GM19452 (cell line): ENCODE data around the gene HOXB4.

Source experiments
- ATAC-seq: cut with Tn5 transposase; IDR thresholded peaks from one replicate; pipeline ENCODE4 v1.9.1; 2021; ENCODE audit not compliant: unreplicated experiment

Gene HOXB4

DNA sequence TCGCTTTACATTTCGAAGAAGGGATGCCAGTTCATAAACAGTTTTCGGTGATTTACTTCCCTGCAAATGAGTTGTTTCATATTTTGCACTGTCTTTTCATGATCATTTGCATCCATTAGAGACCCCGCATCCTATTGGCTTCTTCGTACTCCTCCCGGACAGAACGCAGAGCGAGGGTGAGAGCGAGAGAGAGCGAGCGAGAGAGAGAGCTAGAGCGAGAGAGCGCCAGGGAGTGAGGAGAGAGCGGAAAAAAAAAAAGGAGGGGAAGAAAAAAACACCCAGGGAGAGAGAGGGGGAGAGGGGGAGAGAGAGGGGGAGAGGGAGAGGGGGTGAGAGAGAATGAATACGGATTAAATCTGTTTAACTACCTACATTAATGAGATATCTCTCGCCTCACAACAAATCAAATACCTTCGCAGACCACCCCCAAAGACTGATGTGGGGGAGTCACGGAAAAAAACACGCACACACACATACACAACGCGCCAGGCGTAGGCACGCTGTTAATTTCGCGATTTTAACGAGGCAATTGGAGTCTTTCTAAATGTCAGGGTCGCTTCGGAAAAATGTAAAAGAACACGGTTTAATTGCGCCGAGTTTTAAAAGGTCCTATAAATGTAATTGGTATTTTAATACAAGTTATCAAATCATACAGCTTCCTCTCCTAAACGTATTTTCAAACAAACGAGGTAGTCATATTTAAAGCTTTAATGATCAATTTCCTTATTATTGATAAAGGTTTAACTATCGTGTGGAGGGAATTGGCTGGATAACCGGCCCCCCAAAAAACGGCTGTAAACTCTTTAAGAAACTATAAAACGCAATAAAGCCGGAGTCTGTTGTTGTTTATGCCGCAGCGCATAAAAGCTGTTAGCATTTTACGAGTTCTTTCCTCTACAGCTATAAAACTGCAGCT is 37.2 kb upstream of the HOXB4 start, which contains the start of gene HOXB8:
HOXB8 (minus strand) TSS at position 246 of the 916 bp plus-strand sequence. CDS start 588 bp downstream, outside the sequence.
- ATAC-seq, result no peak

DNA sequence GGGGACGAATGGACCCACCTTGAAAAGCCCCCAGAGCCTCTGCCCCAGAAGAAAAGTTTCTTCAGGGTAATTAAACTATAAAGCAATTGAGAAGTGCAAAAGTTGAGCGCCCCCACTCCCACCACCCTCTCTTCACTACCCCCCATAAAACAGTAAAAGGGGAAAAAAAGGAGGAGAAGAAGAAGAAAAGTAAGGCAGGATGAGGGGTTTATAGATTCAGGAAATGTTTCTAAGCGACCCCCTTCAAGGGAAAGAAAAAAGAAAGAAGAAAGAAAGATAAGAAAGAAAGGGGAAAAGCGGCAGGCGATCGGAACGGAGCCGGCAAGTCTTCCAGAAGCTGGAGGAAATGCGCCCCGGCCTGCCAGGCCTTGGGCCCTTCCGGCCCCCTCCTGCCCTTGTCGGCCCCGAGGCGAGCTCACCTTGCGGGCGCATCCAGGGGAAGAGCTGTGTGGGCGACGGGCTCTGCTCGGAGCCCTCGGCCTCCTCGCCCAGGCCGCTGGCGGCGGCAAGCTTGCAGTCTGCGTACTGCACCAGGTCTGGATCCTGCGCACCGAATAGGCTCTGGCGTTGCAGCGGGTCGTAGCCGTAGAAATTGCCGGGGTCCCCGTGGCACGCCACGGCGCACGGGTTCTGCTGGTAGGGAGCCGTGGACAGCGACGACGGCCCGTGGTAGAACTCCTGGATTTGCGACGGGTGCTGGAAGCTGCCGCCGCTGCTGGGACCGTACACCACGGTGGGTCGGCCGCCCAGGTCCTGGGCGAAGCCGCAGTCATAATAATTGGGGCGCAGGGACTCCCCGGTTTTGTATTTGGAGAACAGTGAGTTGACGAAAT is 35.9 kb upstream of the HOXB4 start:
- no peak for ATAC-seq

DNA sequence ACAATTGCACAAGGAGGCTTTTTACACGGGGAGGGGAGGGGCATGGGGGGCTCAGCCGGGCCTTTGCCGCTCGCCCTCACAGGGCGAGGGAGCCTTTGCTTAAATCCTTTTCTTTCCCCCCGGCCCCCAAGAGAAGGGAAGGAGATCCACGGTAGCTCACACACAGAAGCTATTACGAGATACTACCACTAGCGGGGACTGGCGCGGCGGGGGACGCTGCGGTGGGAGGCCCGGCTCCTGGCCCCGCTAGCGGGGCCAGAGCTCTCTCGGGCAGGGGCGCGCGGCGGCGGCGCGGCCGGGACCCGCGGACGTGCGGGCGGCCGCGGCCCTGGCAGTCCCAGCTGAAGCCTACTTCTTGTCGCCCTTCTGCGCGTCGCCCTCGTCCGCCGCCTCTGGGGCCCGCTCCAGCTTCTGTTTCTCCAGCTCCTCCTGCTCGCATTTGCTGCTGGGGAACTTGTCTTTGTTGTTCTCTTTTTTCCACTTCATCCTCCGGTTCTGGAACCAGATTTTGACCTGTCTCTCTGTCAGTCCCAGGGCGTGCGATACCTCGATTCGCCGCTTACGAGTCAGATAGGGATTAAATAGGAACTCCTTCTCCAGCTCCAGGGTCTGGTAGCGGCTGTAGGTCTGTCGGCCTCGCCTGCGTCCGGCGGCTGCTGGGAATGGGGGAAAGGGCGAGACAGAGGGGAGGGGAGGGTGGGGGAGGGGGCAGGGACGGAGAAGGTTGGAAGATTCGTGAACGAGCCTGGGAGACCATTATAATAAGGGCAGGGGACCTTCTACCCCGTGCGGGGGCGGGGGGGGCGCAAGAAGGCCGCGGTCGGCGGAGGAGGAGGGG is 34.9 kb upstream of the HOXB4 start:
- no peak for ATAC-seq

DNA sequence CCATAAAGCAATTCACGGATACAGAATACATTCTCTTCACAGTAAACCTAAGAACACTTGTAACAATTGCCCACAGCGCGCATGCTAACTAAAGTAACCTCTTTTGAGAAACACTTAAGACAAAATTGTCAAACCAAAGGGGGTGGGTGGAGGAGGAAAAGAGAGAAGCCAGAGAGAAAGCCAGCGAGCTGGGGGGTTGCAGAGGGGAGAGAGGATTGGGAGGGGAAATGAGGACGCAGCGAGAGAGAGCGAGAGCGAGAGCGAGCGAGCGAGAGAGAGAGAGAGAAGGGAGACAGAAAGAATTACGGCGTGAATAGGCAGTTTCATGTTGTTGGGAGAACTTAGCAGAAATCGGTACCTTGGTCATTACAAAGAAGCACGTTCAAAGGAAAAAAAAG is 34.3 kb upstream of the HOXB4 start:
- ATAC-seq, result no peak

DNA sequence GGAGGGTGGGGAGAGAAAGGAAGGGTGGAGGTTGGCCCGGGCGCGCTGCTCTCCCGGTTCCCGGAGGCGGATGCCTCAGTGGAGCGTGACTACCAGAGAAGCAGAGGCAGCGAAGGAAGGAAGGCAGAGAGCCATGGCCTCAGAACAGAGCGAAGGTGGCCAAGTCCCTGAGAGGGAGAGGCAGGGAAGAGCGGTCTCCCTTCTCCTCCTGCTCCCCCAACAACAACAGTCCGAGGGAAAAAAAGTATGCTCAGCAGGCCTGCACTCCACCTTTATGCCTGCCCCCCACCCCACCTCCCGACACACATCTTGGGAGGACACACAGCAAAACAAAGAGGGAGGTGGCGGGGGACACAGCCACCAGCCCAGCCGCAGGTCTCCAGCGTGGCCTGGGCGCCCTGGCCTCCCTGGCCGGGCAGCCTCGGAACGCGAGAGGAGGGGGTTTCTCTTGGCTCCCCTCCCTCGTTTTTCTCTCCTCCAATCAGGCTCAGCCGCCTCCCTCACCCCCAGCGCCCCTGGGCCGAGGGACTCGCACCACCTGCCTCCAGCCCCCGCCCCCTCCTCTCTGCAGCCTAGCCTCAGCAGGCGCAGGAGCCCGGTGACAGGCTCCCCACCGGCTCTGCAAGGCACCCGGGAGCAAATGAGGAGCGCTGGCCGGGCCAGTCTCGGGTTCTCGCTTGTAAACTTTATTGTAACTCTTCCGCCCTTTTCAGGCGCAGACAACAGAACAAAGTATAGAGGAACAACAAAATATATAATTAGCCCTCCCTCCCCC is 33.7 kb upstream of the HOXB4 start:
- no peak for ATAC-seq

DNA sequence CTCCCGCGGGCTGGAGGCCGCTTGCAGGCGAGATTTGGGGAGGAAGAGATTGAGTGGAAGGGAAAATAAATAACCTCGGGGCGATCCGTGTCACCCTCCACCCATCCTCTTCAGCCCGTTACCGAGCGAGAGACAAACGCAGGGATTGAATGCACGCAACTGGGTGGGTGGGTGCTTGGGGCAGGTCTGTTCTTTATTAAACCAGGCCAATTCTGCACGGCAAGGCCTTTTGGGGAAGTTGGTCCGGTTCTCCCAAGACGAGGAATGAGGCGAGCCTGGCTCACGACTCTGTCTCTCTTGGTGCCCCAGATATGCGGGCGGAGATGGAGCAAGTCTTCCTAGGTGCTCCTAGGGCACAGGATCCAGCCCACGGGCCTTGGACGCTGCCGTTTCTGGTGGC is 33.1 kb upstream of the HOXB4 start:
- no peak for ATAC-seq

DNA sequence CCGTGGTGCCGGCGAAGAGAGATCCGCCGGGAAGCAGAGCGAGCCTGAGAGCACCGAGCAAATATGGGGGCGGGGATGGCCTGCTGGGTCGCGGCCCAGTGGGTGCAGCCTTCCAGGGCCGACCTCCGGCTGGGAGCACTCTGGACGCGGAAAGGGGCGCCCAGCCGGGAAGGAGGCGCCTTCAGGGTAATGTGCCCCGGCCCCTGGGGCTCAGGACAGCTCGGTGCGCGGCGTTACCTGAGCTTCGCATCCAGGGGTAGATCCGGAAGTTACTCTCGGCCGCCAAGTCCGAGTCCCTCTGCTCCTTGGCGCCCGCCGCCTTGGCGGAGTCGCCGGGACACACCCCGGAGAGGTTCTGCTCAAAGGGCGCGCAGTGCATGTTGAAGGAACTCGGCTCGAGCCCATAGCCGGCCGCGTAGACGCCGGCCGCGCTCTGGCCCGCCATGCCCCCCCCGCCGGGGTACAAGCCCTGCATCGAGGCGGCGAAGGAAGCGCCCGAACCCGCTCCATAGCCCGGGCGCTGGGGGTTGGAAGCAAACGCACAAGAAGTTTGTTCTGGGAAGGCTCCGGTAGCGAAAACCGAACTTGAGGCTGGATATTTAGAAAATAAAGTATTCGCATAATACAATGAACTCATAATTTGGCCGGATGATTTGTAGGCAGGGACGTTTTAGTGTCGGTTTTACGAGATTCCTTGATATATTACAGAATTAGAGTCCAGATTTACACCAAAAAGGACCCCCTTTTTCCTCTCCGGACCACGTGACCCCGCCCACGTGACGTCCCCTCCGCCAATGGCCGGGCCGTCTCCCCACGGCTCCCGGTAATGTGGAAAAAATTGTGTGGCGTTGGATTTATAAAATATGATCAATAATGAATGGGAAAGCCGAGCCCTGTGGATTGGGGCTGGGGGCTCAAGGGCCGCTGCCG is 32.4 kb upstream of the HOXB4 start, which contains the start of gene HOXB7:
HOXB7 (minus strand) TSS at position 736 of the 930 bp plus-strand sequence; CDS start at position 637, 99 bp downstream.
- no peak for ATAC-seq

DNA sequence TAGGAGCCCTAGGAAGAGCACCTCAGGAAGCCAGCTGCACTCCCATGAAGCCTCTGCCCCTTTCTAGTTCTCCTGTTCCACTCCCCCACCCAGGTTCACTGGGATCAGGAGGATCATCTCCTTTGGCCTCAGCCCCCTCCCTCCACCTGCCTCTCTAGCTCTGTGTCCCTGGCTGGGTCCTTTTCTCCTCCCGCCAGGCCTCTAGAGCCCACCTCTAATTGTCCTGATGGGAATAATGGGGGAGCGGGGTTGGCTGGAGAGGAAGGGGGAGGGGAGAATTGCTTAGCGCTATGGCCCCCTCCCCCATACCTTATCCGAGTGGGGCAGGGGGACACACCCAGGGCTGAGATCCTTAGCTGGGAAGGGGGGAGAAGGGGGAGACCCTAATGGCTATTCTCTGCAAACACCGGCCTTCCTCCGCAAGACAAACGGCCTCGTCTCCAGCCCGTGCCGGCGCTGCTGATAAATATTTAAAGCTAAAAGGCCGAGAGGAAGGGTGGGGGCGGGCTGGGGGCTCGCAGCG is 31.7 kb upstream of the HOXB4 start:
- no peak for ATAC-seq

DNA sequence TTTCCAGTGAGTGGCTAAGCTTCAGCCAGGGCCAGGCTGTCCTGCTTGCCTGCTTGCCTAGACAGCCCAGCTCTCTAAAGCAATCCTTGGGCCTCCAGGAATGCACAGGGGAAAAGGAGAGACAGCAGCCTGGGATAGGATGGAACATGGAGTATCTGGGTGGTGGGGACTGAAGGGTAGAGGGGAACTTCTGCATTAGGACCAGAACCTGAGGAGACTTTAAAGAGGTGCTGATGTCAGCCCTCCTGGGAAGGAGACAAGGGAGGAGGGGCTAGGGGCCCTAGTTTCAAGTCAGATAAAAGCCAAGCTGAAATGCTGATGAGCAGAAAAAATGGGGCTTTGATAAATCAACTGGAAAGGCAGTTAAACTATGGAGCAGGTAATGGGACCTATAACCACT is 30.9 kb upstream of the HOXB4 start:
- ATAC-seq, result no peak

DNA sequence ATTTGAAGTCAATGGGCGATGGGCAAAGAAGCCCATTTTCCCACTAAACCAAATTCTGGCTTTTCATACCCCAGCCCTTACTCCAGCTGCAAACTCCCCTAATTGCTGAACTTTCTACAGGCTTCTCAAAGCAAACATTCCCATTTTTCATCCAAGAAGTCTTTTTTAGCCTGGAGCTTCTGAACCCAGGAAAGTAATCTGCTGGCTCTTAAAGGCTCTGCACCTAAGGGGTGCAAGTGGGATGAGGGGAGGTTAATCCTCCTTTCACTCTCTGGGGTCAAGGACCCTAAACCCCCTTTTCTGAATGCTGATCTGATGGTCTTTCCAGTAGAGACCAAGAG is 30.3 kb upstream of the HOXB4 start:
- ATAC-seq, result no peak

DNA sequence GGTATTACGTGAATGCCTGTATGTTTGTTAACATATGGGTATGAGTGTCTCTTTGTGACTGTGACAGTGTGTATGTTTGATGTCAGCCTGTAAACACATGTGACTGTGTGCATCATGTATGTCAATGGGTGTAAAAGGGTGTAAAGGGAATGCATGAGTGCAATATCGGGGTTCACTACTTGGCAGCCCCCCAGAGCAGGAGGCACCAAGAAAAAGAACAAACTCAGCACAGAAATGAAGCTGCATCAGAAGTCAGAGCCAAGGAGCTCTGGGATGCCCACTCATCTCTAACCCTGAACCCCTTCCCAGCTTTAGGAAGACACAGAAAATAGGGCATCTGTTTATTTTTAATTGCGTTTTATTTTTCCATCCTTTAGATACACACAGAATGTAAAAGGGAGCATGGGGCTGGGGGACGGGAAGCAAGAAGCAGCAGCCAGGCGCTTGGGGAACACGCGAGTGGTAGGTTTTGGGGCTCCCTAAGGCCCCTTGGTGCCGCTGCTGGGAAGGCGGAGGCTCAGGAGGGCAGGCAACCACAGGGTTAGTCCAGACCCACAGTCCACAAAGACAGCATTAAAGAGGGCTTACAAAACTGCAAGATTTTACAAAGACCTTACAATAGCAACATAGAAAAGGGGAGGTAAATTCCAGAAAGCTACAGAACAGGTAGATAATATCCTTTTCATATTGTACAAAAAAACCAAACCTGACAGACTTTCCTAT is 28.9 kb upstream of the HOXB4 start:
- ATAC-seq, result no peak

DNA sequence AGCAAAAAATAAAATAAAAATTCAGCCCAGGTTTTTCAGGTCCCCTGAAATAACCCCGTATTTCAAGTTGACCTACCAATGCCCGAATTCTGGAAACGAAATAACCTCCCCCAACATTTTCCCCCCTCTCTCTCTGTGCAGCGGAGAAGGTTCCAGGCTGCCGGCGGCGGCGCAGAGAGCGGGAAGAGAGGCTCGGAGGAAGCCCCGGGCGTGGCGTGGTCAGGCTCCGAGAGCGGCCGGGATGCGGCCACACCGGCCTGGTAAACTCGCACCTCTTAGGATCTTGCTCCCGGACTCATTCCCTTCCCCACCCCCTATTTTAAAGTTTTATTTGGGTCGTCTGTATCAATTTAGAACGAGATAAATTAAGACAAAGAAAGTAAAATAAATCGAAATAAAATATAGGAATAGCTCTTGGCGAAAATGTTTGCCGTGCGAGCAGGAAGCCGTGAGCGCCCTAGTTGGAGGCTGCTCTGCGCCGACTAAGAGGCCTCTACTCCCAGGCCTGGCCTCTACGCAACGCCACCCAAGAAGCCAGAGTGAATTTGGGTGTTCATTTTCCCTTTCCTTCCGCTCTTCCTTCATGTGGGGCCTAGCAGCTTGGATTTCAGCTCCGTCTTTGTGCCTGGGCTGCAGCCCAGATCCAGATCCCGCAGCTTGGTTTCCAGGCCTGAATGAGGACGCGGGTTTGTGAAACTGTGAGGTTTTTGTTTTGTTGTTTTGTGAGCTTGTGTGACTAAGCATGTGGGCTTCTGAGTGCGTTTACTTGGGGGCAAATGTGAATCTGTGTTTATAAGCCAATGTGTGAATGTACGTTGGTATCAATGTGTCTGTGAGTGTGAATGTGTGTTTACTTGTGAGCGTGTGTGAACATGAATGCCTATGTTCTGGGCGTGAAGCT is 28.1 kb upstream of the HOXB4 start:
- ATAC-seq, result no peak

DNA sequence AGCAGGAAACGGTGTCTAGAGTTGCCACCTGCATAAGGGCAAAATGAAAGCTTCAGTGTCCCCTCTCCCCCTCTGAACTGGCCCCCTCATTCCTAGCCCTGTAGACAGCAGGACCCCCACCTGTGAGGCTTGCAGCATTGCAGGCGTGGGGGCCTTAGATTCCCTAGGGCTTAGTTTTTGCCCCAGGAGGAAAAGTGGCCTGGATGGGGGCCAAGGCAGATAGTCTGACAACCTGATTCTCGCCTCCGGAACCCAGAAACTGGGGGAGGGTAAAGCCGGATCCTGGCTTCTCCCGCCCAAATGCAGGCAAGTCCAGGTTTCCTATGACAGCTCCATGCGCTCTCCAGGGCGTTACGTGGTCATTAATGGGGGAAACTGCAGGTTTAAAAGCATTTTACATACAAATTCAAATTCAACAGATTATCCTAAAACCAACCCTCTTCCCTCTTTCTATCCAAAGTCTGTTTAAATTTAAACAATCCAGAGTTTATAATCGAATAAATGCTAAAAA is 27.3 kb upstream of the HOXB4 start:
- no peak for ATAC-seq

DNA sequence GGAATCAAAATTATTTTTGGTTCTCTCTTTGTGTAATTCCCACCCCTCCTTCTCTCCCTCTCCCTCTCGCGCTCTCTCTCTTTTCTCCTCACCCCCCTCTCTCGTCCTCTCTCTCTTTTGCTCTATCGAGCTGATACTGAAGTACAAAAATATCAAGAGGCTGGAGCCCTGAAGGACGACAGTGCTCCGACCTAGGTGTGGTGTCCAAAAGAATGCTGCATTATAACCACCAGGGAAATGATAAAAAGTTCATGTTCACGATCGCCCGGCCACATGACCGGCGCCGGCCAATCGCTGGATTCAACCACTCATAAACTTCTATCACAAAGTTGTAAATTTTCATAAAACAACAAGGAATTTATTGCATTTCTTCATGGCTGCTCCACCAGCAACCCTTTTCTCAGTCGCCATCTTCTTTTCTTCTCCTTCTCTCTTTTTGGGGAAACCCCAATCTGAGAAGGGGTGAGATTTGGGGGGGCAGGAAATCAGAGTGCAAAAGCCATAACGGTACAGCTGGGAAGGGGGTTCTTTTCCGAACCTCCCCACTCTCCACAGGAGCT is 26.7 kb upstream of the HOXB4 start, which contains the start of gene HOXB6:
HOXB6 (minus strand) TSS at position 217 of the 560 bp plus-strand sequence. CDS start 6,836 bp downstream, outside the sequence.
- ATAC-seq, result no peak

DNA sequence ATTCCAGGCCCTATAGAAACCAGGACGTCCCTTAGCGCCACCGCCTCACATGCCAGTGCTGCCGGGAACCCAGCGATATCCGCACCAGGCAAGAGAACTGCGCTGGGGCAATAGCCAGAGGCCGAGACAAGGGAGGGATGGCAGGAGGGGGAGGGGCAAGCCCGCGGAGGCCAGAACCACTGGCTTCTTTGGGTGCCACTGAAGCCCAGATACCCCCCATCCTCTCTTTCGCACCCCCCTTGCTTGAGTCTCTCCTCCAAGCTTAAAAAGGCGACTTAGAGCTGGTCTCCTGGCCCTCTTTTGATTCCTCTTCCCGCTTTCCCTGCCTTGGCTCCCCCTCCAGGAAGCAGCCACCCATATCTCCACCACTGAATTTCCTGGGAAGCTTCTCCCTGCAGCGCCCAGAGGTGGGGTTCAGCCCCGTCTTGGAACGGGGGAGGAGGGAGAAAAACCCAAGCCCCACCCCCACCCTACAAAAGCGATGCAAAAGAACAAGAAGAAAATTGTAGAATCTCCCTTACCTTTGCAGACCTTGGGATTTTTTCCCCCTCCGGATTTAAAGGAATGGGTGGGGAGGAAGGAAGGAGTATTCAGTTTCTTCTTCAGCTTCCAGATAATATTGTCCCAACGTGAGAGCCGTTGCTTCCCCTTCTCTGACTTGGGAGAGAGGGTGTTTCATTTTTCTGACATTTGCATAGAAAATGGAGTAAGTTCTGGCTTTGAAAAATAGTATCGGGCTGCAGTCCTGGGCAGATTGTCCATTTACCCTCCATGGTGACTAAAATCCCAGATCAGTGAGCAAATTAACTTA is 26.0 kb upstream of the HOXB4 start:
- ATAC-seq, result no peak
